Ovary (tissue), 3 donors: Measurements from ENCODE around the gene FOSL2.

Experiments
- CTCF ChIP-seq, 3 donors: fragments of 450-650 bp in 2 of 3; fragments of 200-600 bp in 1 of 3; IDR thresholded peaks; one replicate each; pipeline versions ENCODE4 v1.5.1 to v1.8.0; 2016 to 2022; ENCODE audit warnings: antibody characterized with exemption in 3 of 3, mild to moderate bottlenecking in 1 of 3
- EP300 ChIP-seq: sonication (generic); formaldehyde crosslinking; IDR thresholded peaks from one replicate; pipeline ENCODE4 v1.6.1; 2017; ENCODE audit warnings: antibody characterized with exemption
- POLR2A ChIP-seq: fragments of 450-650 bp; IDR thresholded peaks from one replicate; pipeline ENCODE4 v1.6.1; 2017; ENCODE audit warnings: antibody characterized with exemption, mild to moderate bottlenecking, moderate library complexity
- donor health status: DM: no; HTN: no; CAD: no.

- TF ChIP-seq POLR2A = no peak
- TF ChIP-seq EP300 = no peak
- no peak for TF ChIP-seq CTCF (IDR thresholded peaks at IDR 0.05)
Observed at GRCh38 chr2:28399289-28399688, 6.6 kb downstream of the FOSL2 start.
